Measurements from ENCODE around the gene PRC1.
A peak's percentile ranks its signal among the peaks of the same experiment; 100 is the strongest.

The PRC1 gene

DNA sequence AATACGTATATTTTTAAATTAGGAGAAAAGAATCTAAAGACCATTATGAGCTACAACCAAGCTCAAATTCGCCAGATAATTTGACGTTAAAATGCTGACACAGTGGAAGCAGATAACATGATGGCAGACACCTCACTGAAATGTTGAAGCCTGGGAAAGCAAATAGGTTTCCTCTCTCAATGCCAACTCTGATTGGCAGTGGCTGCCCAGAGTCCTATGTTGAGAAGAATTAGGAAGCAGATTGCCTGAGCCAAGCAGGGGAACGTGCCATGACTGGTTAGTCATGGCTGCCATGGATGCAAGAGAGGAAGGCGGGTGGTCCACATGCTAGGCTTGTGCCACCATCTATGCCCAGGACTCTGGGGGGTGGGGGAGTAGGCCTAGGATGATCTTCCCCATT, 56.1 kb downstream of the PRC1 start:
- no peak overlapping the region for H3K4me3 ChIP-seq
- H3K9ac ChIP-seq = no peak overlapping the region
- H3K9me3 ChIP-seq = no peaks in the 10 kb centered on the region
- H3K27ac ChIP-seq = no peak overlapping the region
- no peaks in the 10 kb centered on the region for H3K27me3 ChIP-seq
- peaks cover 21% of the 10 kb centered on the region for H4K20me1 ChIP-seq
- TF ChIP-seq Cebpa-rat (IDR thresholded peaks at IDR 0.05) = no peak
- peaks cover 49% of the 10 kb centered on the region for H3K4me1 ChIP-seq
- H3K4me2 ChIP-seq = no peak overlapping the region
- H3K36me3 ChIP-seq = peaks cover 71% of the 10 kb centered on the region

DNA sequence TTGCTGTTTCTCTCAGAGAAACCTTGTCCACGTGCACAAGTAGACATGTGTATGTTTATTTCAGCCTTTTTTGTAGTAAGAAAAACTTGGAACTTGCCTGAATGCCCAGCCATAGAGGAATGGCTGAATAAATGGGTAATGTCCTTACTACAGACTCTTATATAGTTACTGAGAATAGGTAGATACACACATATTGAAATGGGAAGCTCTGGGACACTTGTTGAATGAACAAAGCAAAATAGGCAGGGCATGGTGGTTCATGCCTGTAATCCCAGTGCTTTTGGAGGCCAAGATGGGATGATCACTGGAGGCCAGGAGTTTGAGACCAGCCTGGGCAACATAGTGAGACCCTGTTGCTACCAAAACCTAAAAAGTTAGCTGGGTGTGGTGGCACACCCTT, 57.5 kb downstream of the PRC1 start:
- Histone ChIP-seq H4K20me1 (peaks cover 21% of the 10 kb centered on the region), H3K4me3 (no peak overlapping the region), H3K36me3 (peaks cover 57% of the 10 kb centered on the region), H3K4me2 (peak overlapping the region; percentile 100), H3K27ac (no peak overlapping the region), H3K9ac (peak overlapping the region; percentile 90), H3K4me1 (peaks cover 59% of the 10 kb centered on the region), H3K27me3 (no peaks in the 10 kb centered on the region), H3K9me3 (no peaks in the 10 kb centered on the region)
- no peak for TF ChIP-seq Cebpa-rat (IDR thresholded peaks at IDR 0.05)

DNA sequence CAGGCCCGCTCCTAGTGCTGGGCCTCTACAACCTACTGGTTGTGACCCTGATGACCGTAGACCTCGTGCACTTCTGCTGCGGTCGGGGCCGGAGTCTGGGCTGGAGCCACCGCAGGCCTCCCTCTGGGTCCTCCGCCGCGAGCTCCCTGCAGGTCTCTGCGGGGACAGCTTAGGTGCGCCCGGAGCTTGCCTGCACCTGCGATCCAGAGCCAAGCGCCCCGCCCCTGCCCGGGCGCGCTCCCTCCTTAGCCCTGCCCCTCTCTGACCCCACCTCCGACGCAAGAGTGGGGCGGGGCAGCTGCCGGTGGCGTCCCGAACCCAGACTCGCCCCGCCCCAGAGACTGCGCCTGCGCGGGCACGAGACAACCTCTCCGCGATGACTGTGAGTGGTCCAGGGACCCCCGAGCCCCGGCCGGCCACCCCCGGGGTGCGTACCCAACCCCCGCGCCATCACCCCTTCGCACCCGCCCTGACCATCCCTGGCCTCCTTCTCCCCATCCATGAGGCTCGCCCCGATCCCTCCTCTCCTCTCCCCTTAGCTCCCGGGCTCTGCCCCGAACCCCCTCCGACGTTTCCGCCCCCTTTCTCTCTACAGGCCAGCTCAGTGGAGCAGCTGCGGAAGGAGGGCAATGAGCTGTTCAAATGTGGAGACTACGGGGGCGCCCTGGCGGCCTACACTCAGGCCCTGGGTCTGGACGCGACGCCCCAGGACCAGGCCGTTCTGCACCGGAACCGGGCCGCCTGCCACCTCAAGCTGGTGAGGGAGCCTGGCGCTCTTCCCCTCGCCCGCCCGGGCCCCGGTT, 59.2 kb downstream of the PRC1 start, which contains the start of gene UNC45A:
TSS of gene UNC45A (plus strand) at position 337 of the 803 bp plus-strand sequence. CDS start at position 377, 40 bp downstream.
- peak within 1 kb of the TSS; percentile 73 for H3K27ac ChIP-seq
- H3K4me1 ChIP-seq = peaks cover 74% of the 10 kb centered on the region

DNA sequence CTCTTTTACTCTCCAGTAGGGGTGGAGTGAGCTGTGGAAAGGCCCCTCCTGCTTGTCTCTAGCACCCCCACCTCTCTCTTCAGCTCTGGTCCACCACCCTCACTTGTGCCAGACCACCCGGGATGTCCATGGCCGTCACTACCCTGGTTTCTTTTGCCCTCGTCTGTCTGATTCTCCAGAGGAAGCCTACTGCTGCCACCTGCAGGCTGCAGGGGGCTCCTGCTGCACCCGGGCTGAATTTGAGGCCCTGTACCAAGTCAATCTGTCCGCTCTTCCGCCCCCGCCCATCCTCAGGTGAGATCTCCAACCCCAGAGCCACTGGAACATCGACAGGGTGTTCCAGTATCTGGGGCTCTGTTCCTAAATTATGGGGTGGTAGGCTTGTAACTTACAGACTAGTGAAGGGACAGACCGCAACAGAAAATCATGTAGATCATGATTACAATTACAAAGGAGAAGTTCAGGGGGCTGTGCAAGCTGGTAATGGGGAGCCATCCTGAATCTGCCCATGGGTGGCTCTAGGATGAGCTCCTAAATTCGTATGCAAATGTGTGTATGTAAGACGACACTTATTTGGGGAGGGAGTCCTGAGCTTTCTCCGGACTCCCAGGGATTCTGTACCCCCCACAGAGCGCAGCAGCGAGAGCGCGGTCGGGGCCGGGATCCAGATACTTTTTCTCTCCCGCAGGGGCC, 59.9 kb downstream of the PRC1 start:
- H3K27me3 ChIP-seq = no peaks in the 10 kb centered on the region
- no peaks in the 10 kb centered on the region for H3K9me3 ChIP-seq
- H3K27ac ChIP-seq = peak overlapping the region; percentile 53; the same call in 1 of the 2 replicates
- peak overlapping the region; percentile 82 for H3K4me3 ChIP-seq
- no peak for TF ChIP-seq Cebpa-rat (IDR thresholded peaks at IDR 0.05)
- peaks cover 21% of the 10 kb centered on the region for H4K20me1 ChIP-seq
- peaks cover 68% of the 10 kb centered on the region for H3K4me1 ChIP-seq
- H3K4me2 ChIP-seq = peak overlapping the region; percentile 100
- H3K9ac ChIP-seq = peak overlapping the region; percentile 90; the same call in 1 of the 2 replicates
- peaks cover 33% of the 10 kb centered on the region for H3K36me3 ChIP-seq

More for the DNA sequence above, 59.2 kb downstream of the PRC1 start, which contains the start of gene UNC45A:
- Histone ChIP-seq H4K20me1 (peaks cover 21% of the 10 kb centered on the region), H3K4me3 (peak within 1 kb of the TSS; percentile 82), H3K4me2 (peak within 1 kb of the TSS; percentile 100), H3K9me3 (no peaks in the 10 kb centered on the region), H3K27me3 (no peaks in the 10 kb centered on the region), H3K9ac (peak within 1 kb of the TSS; percentile 90), H3K36me3 (peaks cover 40% of the 10 kb centered on the region)
- TF ChIP-seq Cebpa-rat (IDR thresholded peaks at IDR 0.05) = no peak

DNA sequence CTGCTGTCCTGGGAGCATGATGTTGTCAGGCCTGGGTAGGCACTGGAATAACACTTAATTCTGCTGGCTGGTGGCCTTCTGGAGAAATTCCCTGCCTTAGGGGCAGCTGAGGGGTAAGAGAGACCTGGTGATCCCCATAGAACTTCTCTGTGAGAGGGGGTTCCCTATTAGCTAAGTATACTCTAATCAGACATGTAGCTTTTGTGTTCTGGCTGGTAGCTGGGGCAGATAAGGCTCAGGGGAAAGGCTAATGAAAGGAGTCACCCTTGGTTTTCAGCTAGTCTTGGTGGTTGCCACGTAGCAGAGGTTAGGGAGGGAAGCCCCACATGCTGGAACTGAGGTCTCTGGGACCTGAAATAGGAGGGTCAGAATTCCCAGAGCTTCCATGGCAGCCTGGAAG, 61.0 kb downstream of the PRC1 start:
- Histone ChIP-seq H3K27ac (peak overlapping the region; percentile 85; the same call in 1 of the 2 replicates), H3K36me3 (peaks cover 22% of the 10 kb centered on the region), H3K4me1 (peaks cover 74% of the 10 kb centered on the region), H3K4me3 (no peak overlapping the region), H3K9ac (no peak overlapping the region), H3K4me2 (peak overlapping the region; percentile 100), H4K20me1 (peaks cover 21% of the 10 kb centered on the region), H3K9me3 (no peaks in the 10 kb centered on the region), H3K27me3 (no peaks in the 10 kb centered on the region)
- TF ChIP-seq Cebpa-rat (IDR thresholded peaks at IDR 0.05) = no peak

DNA sequence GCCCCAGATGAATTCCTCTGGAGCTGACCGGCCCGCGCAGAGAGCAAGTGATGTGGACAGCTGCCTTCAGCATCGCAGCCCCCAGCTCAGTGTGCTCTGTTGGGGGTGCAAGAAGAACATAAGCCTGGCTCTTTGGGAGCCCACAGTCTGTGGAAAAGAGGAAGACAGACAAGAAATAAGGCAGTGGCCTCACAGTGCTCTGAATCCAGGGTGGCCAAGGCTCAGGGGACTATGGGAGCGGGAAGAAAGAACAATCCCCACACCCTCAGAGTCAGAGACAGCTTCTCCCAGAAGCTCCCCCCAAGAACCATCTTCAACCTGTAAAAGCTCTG, 61.7 kb downstream of the PRC1 start:
- Histone ChIP-seq H4K20me1 (peaks cover 21% of the 10 kb centered on the region), H3K4me1 (peaks cover 74% of the 10 kb centered on the region), H3K27me3 (no peaks in the 10 kb centered on the region), H3K27ac (peak overlapping the region; percentile 85), H3K9ac (peak overlapping the region; percentile 80), H3K4me2 (peak overlapping the region; percentile 94), H3K9me3 (no peaks in the 10 kb centered on the region), H3K36me3 (peaks cover 15% of the 10 kb centered on the region), H3K4me3 (peak overlapping the region; percentile 82)
- TF ChIP-seq Cebpa-rat (IDR thresholded peaks at IDR 0.05) = no peak

DNA sequence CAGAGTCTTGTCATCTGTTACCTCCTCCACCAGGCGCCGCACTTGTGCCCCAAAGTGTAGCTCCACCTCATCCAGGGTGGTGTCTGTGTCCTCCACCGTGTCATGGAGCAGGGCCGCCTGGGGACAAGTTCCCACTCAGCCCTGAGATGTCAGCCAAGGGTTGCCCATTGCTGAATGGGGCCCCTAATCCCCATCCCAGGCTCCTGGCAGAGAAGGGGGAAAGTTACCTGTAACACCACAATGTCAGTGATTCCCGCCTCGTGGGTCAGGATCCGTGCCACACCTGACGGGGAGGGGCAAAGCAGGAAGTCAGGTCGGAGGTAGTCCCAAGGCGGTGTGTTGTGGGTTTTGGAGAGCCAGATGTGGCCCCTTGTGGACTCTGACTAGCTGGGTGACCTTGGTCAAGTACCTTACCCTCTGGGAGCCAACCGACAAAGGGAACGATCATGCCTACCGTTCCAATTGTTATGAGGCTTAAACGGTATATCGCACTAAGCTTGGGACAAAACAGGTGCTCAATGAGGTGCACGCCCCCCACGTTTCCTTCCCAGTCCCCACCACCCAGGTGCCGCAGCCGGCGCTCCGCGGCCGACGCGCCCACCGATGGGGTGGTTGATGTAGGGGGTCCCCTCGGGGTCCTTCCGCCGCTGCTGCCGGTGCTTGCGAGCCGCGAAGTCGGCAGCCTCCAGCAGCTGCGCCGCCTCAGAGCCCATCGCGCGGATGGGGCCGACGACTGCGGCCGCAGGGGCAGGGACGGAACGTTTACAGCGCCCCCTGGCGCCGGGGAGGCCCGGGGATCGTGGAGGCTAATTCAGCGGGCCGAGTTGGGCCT, 62.3 kb downstream of the PRC1 start, which contains the start of gene HDDC3:
TSS of gene HDDC3 (minus strand) at position 722 of the 832 bp plus-strand sequence. CDS start at position 713, 9 bp downstream.
- Histone ChIP-seq H3K9me3 (no peaks in the 10 kb centered on the region), H3K9ac (peak within 1 kb of the TSS; percentile 80), H3K27me3 (no peaks in the 10 kb centered on the region), H3K27ac (peak within 1 kb of the TSS; percentile 85), H3K36me3 (peaks cover 10% of the 10 kb centered on the region), H3K4me1 (peaks cover 69% of the 10 kb centered on the region), H3K4me2 (peak within 1 kb of the TSS; percentile 94), H3K4me3 (peak within 1 kb of the TSS; percentile 82), H4K20me1 (peaks cover 17% of the 10 kb centered on the region)
- no peak for TF ChIP-seq Cebpa-rat (IDR thresholded peaks at IDR 0.05)

DNA sequence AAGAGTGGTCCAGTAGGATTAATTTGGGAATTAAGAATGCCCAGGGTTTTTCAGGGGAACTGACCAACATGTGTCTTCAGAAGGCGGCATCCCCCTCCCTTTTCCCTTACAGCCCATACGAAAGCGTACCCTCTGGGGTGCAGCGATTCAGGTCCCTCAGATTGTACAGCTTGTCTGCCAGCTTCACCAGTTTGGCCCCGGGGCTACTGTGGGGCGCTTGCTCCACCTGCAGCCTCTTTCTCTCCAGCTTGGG, 62.8 kb downstream of the PRC1 start:
- Histone ChIP-seq H3K4me1 (peaks cover 63% of the 10 kb centered on the region), H3K9me3 (no peaks in the 10 kb centered on the region), H3K27ac (peak overlapping the region; percentile 85)

DNA sequence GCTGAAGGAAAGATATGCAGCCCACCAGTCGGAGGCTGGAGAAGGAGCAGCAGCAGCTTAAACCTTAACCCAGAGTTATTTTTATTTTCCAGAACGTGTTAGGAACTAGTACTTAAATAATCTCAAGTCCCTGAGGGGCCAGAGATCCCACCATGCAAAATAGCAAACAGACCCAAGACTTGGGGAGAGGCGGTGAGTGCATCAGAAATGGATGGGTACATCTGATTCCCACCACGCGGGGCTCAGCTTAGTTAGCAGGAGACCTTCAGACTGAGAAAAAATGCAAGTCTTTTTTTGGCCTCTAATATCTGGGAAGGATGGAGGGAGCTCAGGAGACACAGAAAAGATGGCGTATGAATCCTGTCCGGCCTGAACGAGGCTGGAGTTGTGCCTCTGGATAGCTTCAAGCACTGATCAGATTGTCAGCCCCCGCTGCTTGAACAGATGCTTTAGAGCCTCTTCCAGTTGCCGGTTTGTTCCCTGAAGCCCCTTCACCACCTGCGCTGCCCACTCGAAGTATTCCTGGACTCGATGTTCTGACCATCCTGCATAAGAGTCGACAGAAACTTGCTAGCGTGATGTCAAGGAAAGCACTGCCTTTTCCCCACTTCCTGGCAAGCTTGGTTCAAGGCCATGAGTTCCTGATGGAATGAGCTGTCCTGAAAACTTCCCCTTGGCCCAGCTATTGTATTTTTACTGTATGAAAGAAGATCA, 63.3 kb downstream of the PRC1 start:
- Histone ChIP-seq H3K9me3 (no peaks in the 10 kb centered on the region), H3K9ac (peak overlapping the region; percentile 80), H3K4me1 (peaks cover 58% of the 10 kb centered on the region), H3K27ac (peak overlapping the region; percentile 85), H3K4me2 (peak overlapping the region; percentile 94), H3K36me3 (no peaks in the 10 kb centered on the region), H3K27me3 (no peaks in the 10 kb centered on the region), H4K20me1 (peaks cover 7% of the 10 kb centered on the region), H3K4me3 (peak overlapping the region; percentile 82)
- no peak for TF ChIP-seq Cebpa-rat (IDR thresholded peaks at IDR 0.05)

More for the DNA sequence above, 62.8 kb downstream of the PRC1 start:
- peak overlapping the region; percentile 94 for H3K4me2 ChIP-seq
- H4K20me1 ChIP-seq = peaks cover 11% of the 10 kb centered on the region
- H3K27me3 ChIP-seq = no peaks in the 10 kb centered on the region
- no peak for TF ChIP-seq Cebpa-rat (IDR thresholded peaks at IDR 0.05)
- H3K9ac ChIP-seq = peak overlapping the region; percentile 80
- H3K4me3 ChIP-seq = peak overlapping the region; percentile 82
- peaks cover 4% of the 10 kb centered on the region for H3K36me3 ChIP-seq
